Fibroblast of mammary gland (primary cell): ENCODE results near the gene MT1HL1.

Experiments
- DNase-seq: peaks from one replicate; pipeline ENCODE4 v3.0.0-alpha.2; 2010; ENCODE audit warnings: low read depth
- H3K4me3 ChIP-seq: 2 replicates; pipeline ENCODE4 v1.5.1; 2011; ENCODE audit warnings: low read depth, mild to moderate bottlenecking, low read length, moderate library complexity; ENCODE audit not compliant: control insufficient read depth
- TF ChIP-seq, protein P1 (sequence below): conservative IDR thresholded peaks from 2 replicates; pipeline ENCODE4 v1.5.1; 2011; ENCODE audit warnings: low read depth, low read length, inconsistent platforms; ENCODE audit not compliant: control insufficient read depth, insufficient read depth

The MT1HL1 gene

DNA sequence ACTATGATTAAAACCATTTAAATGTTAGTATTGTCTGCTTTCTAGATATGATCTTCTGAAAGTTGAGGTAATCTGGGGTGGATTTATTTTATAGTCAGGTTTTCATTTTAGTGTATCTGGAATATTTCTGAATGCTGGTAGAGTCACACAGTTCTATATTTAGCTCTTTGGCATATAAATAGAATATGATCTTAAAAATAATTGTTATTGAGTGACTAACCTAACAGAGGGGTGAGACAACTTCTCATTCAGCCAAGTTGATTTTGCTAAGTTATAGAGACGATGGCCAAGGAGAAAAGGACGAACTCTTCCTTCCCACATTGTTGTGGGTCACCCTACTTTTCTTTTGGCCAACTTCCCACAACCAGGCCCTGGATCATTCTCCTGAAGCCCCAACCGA, 7.2 kb upstream of the MT1HL1 start:
- no peak overlapping the region for H3K4me3 ChIP-seq
- TF ChIP-seq, protein P1, sequence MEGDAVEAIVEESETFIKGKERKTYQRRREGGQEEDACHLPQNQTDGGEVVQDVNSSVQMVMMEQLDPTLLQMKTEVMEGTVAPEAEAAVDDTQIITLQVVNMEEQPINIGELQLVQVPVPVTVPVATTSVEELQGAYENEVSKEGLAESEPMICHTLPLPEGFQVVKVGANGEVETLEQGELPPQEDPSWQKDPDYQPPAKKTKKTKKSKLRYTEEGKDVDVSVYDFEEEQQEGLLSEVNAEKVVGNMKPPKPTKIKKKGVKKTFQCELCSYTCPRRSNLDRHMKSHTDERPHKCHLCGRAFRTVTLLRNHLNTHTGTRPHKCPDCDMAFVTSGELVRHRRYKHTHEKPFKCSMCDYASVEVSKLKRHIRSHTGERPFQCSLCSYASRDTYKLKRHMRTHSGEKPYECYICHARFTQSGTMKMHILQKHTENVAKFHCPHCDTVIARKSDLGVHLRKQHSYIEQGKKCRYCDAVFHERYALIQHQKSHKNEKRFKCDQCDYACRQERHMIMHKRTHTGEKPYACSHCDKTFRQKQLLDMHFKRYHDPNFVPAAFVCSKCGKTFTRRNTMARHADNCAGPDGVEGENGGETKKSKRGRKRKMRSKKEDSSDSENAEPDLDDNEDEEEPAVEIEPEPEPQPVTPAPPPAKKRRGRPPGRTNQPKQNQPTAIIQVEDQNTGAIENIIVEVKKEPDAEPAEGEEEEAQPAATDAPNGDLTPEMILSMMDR = no peak
- DNase-seq = no peak

DNA sequence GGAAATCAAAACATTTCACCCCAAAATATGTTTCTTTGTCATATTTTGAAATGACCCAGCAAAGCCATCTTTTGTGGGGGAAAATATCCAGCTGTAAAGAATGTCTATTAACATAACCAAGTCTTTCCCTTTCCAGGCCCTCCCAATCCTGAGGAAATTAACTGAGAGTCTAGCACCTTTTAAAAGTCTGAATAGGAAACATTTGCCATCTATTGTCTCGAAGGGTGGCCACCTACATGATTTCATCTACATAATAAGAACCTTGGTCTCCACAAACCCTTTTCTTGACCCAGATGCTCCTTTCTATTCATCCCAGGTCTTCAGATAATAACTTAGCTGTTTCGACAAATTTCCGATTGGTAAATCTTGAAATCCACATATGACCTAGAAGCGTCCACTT, 5.4 kb upstream of the MT1HL1 start:
- TF ChIP-seq, protein P1 = no peak
- DNase-seq = no peak
- H3K4me3 ChIP-seq = no peak overlapping the region

DNA sequence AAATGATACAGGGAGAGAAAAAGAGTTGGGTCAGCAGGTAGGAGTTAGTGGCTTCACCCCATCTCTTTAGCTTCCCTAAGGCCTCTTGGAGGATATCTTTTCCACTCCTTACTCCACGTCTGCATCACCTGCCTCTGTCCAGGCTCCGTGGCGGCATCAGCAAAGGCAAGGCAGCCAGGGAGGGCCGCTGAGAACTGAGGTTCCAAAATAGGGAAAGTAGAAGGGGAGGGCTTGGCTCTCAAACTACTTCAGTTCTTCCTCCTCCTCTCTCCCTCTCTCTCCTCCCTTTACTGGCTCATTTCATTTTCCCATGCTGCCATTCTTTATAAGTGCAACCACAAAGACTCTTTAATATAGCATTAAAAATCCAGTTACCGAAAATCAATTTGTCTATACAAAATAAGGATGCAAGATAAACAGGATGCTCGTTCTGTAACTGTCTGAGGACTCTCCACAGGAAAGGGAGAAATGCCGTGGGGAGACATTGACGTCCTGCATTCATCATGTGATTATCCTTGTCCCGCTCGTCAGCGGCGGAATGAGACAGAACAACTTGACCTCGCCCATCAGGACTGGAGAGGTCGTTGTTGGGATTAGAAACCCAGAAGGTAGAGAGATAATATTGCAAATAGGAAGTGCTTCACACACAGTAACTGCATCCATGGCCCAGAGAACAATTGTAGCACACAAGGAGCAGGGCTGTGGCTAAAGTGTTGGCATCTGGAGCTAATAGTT, 3.1 kb upstream of the MT1HL1 start:
- TF ChIP-seq, protein P1 = no peak
- DNase-seq = no peak
- no peak overlapping the region for H3K4me3 ChIP-seq

DNA sequence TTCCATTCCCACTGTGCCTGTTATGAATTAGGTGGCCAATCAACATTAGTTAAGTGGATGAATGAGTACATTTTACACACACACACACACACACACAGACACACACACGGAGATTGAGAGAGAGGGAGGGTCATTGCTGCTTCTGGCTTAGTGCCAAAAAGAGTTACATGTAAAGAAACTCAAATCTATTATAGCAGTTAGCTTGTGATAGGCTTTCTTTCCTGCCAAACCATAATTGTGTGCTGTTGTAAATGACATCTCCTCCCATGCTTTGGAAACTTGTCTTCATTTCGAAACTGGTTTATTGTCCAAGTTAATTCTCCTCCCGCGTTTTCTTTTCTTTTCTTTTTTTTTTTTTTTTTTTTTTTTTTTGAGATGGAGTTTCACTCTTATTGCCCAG, 1.4 kb upstream of the MT1HL1 start:
- TF ChIP-seq, protein P1 = no peak
- H3K4me3 ChIP-seq = no peak overlapping the region

DNA sequence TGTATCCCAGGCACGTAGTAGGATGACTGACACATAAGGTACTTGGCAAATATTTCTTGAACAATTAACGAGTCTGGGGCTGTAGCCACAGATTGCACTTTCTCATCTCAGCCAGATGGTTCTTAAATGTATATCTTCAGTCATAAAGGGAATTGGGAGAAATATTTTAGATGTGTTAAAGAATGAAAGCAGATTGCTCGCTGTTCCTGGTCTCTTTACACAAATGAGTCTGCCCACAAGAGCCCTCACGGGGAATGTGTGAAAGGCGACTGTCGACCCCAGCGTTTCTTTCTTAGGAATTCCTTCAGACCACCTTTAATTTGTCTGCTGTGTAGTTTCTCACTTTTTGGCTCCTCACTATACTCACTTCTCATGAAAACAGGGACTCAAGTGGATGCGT, 725 bp downstream of the MT1HL1 start:
- TF ChIP-seq, protein P1 = no peak

More for the DNA sequence above, 1.4 kb upstream of the MT1HL1 start:
- no peak for DNase-seq

DNA sequence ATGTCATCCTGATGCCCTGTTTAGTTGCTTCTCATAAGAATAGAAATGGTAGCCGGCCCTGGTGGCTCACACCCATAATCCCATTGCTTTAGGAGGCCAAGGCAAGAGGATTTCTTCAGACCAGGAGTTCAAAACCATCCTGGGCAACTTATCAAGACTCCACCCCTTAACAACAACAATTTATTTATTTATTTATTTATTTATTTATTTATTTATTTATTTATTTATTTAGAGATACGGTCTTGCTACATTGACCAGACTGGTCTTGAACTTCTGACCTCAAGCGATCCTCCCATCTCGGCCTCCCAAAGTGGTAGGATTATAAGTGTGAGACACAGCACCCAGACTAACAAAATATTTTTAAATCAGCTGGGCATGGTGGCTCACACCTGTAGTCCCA, 4.0 kb downstream of the MT1HL1 start:
- H3K4me3 ChIP-seq = no peak overlapping the region
- DNase-seq = no peak
- TF ChIP-seq, protein P1 = no peak

More for the DNA sequence above, 725 bp downstream of the MT1HL1 start:
- DNase-seq = no peak
- no peak overlapping the region for H3K4me3 ChIP-seq

DNA sequence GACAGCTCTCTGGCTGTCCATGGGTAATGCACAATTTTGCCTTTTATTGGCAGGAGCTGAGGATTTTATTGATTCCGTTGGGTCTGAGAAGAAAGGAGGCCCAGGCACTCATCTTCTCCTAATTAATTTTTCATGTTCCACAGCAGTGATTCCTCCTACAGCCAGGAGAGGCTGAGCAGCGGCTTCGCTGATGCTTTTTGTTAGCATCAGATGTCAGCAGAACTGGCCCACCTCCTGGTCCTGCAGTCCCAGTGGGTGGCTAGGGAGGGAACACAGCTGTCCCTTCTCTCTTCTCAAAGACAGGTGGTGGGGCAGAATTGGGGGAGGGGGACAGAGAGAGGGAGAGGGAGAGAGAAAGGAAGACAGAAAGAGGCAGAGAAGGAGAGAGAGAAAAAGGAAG, 5.7 kb downstream of the MT1HL1 start:
- no peak overlapping the region for H3K4me3 ChIP-seq
- no peak for DNase-seq
- TF ChIP-seq, protein P1 = no peak
